H1 (cell line): Measurements from ENCODE around the gene CTNNA3. TPM values are rescaled to one million over a fixed set of nuclear protein-coding genes. Genes with fewer than 3 reads are reported as not detected.

Experiments
- MAFK ChIP-seq: IDR thresholded peaks from 2 replicates; pipeline ENCODE4 v1.6.1; 2012; ENCODE audit warnings: low read depth, mild to moderate bottlenecking, improper control_type of control experiment, low read length
- NRF1 ChIP-seq: IDR thresholded peaks from 2 replicates; pipeline ENCODE4 v1.6.1; 2011; ENCODE audit warnings: mild to moderate bottlenecking, low read depth, low read length, improper control_type of control experiment
- RAD21 ChIP-seq, 2 experiments: IDR thresholded peaks in 1 of 2; conservative IDR thresholded peaks in 1 of 2; 2 replicates each; pipeline ENCODE4 v1.6.1; 2011; ENCODE audit warnings: low read depth in 2 of 2, low read length in 2 of 2, improper control_type of control experiment in 1 of 2, inconsistent platforms in 1 of 2, mild to moderate bottlenecking in 1 of 2, moderate library complexity in 1 of 2
- SUZ12 ChIP-seq: fragments of 200-600 bp; sonication (generic); IDR thresholded peaks from 2 replicates; pipeline ENCODE4 v1.6.1; 2012; ENCODE audit warnings: mild to moderate bottlenecking, inconsistent platforms, low read length, moderate library complexity, mixed read lengths
- ZNF274 ChIP-seq: IDR thresholded peaks from 2 replicates; pipeline ENCODE4 v1.7.0; 2012; ENCODE audit warnings: low read length, borderline replicate concordance; ENCODE audit errors: extremely low read depth
- polyA plus RNA-seq, 7 experiments: library from polyadenylated mRNA; depleted of rRNA in 3 of 7; stranded (reverse) in 5 of 7; unstranded in 2 of 7; fragments of >200 nt in 5 of 7; fragments of 200-250 nt in 2 of 7; gene quantifications; 1 replicate in 5 of 7; 2 replicates in 1 of 7; 4 replicates in 1 of 7; pipeline versions ENCODE4 v1.2.1 to v1.2.3, GENCODE V29; 2011 to 2013; ENCODE audit warnings: missing spikeins in 2 of 7, mixed read lengths in 2 of 7
- total RNA-seq: library from RNA; stranded (reverse); fragmentation: NEBNext Ultra II Directional; extraction: Animal tissue kit (Norgen Biotek cat#: 25700); gene quantifications from 2 replicates; pipeline ENCODE4 v1.2.1, GENCODE V29; 2021
- TF ChIP-seq, protein P1 (sequence below): IDR thresholded peaks from 2 replicates; pipeline ENCODE4 v1.6.1; 2012; ENCODE audit warnings: inconsistent platforms
- TF ChIP-seq, protein P2 (sequence below), 3 experiments: IDR thresholded peaks; 1 replicate in 2 of 3; 2 replicates in 1 of 3; pipeline versions ENCODE4 v1.5.1 to v1.6.1; 2011; ENCODE audit warnings: low read length in 3 of 3, mild to moderate bottlenecking in 3 of 3, inconsistent platforms in 2 of 3, low read depth in 1 of 3, moderate library complexity in 1 of 3; ENCODE audit not compliant: insufficient read depth in 1 of 3; ENCODE audit errors: control extremely low read depth in 1 of 3

The CTNNA3 gene
- total and polyA plus RNA-seq, 2 of the 8 experiments (the other 6 are each of a cell fraction or from before 2014, with no cell fraction given), result 1.3 to 1.5 TPM

DNA sequence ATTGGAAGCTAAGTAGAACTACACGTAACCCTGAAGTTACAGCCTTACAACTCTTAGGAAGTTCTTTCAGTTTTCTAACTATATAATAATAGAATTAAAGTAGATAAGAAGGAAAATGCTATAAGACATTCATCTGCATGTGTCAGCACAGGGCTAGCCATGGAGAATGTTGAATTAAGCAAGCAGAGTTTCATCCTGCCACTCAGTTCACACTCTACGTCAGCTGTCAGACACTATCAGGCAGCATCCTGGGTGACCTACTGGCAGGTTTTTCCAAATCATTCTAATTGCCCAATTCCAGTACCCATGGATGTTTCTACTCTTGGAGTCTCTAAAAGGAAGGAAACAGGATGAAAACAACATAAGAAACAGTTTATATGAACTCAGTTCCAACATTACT lies 815.2 kb downstream of the CTNNA3 start (continued):
- TF ChIP-seq, protein P1, sequence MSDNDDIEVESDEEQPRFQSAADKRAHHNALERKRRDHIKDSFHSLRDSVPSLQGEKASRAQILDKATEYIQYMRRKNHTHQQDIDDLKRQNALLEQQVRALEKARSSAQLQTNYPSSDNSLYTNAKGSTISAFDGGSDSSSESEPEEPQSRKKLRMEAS, result no peak
- TF ChIP-seq RAD21 (IDR thresholded peaks at IDR 0.05 in 1 of 2, conservative IDR thresholded peaks at IDR 0.05 in 1 of 2; ENCODE audit: low read depth in 2 of 2, low read length in 2 of 2) (no peak), SUZ12 (no peak), ZNF274 (no peak), NRF1 (no peak), MAFK (no peak)
- TF ChIP-seq, protein P2, sequence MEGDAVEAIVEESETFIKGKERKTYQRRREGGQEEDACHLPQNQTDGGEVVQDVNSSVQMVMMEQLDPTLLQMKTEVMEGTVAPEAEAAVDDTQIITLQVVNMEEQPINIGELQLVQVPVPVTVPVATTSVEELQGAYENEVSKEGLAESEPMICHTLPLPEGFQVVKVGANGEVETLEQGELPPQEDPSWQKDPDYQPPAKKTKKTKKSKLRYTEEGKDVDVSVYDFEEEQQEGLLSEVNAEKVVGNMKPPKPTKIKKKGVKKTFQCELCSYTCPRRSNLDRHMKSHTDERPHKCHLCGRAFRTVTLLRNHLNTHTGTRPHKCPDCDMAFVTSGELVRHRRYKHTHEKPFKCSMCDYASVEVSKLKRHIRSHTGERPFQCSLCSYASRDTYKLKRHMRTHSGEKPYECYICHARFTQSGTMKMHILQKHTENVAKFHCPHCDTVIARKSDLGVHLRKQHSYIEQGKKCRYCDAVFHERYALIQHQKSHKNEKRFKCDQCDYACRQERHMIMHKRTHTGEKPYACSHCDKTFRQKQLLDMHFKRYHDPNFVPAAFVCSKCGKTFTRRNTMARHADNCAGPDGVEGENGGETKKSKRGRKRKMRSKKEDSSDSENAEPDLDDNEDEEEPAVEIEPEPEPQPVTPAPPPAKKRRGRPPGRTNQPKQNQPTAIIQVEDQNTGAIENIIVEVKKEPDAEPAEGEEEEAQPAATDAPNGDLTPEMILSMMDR (IDR thresholded peaks at IDR 0.05; ENCODE audit: control extremely low read depth in 1 of 3, insufficient read depth in 1 of 3, low read depth in 1 of 3, low read length in 3 of 3), result no peak
